H54 (cell line): Measurements from ENCODE around the gene SLC23A2.

Experiments used
- DNase-seq: peaks from one replicate; pipeline ENCODE4 v3.0.0; 2011; ENCODE audit warnings: low spot score, mixed read lengths; ENCODE audit not compliant: insufficient read length
- FAIRE-seq: peaks from 3 replicates; lab custom pipeline; 2011; peaks lifted over from hg19 to GRCh38; lab: Jason Lieb, UNC
- POLR2A ChIP-seq: IDR thresholded peaks from 2 replicates; pipeline ENCODE4 v1.6.1; 2011; ENCODE audit warnings: low read depth, mild to moderate bottlenecking, low read length

Gene SLC23A2

GRCh38 chr20:4829514-4830215, 171.6 kb downstream of the SLC23A2 start:
- DNase-seq = no peak
- no peak for TF ChIP-seq POLR2A
- no peak for FAIRE-seq

- no peak for TF ChIP-seq POLR2A
- DNase-seq = no peak
- FAIRE-seq = no peak
Measured at GRCh38 chr20:4828830-4829513, 172.3 kb downstream of the SLC23A2 start.

GRCh38 chr20:4821590-4821989, 179.7 kb downstream of the SLC23A2 start:
- no peak for FAIRE-seq
- no peak for DNase-seq
- no peak for TF ChIP-seq POLR2A

- DNase-seq = peak; percentile 49
- no peak for FAIRE-seq
- no peak for TF ChIP-seq POLR2A
Measured at GRCh38 chr20:4820806-4821518, 180.3 kb downstream of the SLC23A2 start.

GRCh38 chr20:4819901-4820300, 181.4 kb downstream of the SLC23A2 start:
- TF ChIP-seq POLR2A = no peak
- FAIRE-seq (no peak), DNase-seq (no peak)

- DNase-seq = no peak
- FAIRE-seq = no peak
- no peak for TF ChIP-seq POLR2A
Measured at GRCh38 chr20:4817230-4817671, 184.1 kb downstream of the SLC23A2 start.

- FAIRE-seq (no peak), DNase-seq (no peak)
- TF ChIP-seq POLR2A = no peak
Measured at GRCh38 chr20:4815628-4816027, 185.7 kb downstream of the SLC23A2 start.

- FAIRE-seq (no peak), DNase-seq (no peak)
- TF ChIP-seq POLR2A = no peak
Measured at GRCh38 chr20:4814696-4815252, 186.5 kb downstream of the SLC23A2 start.

GRCh38 chr20:4813863-4814695, 187.2 kb downstream of the SLC23A2 start:
- DNase-seq (no peak), FAIRE-seq (no peak)
- TF ChIP-seq POLR2A = no peak

- DNase-seq = no peak
- no peak for TF ChIP-seq POLR2A
- no peak for FAIRE-seq
Measured at GRCh38 chr20:4813076-4813862, 188.0 kb downstream of the SLC23A2 start.

- DNase-seq (no peak), FAIRE-seq (no peak)
- TF ChIP-seq POLR2A = no peak
Measured at GRCh38 chr20:4812641-4813075, 188.7 kb downstream of the SLC23A2 start.

GRCh38 chr20:4812216-4812615, 189.1 kb downstream of the SLC23A2 start:
- no peak for TF ChIP-seq POLR2A
- FAIRE-seq (no peak), DNase-seq (no peak)
